HG02588 (cell line): ENCODE results near the gene CAVIN3.

Experiments
- ATAC-seq: cut with Tn5 transposase; IDR thresholded peaks from one replicate; pipeline ENCODE4 v1.9.1; 2021; ENCODE audit warnings: mild to moderate bottlenecking, moderate library complexity; ENCODE audit not compliant: unreplicated experiment

The CAVIN3 gene, protein sequence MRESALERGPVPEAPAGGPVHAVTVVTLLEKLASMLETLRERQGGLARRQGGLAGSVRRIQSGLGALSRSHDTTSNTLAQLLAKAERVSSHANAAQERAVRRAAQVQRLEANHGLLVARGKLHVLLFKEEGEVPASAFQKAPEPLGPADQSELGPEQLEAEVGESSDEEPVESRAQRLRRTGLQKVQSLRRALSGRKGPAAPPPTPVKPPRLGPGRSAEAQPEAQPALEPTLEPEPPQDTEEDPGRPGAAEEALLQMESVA

DNA sequence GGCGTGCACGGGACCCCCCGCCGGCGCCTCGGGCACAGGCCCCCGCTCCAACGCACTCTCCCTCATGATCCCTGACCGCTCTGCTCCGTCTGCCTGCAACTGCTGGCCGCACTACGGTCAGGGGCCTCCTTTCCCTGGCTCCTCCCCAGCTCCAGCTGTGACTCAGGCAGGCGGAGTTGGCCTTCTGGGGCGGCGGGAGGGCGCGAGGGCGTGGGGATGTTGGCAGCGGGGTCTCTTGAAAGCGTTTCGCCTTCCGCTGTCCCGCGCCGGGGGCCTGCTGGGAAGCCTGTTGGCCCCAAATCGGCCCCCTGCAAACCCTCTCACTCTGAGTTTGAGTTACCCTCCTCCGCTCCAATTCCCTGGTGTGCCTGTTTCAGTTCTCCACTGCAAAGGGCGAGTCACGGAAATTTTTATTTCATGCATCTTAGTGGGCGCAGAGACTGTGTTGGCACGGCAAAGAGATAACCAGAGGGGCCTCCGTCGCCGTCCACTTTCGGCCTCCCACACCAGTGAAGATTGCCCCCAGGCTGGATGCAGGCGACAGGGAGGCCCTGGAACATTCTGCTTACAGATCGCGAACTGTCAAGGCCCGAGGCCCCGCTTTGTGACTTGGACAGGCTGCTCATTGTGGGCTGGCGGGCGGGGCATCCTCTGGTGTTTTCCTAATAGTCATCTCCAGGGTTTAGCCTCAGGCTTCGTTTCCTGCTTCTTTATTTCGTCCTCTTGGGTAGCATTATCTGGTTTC, at the start of gene CAVIN3:
Gene CAVIN3 (minus strand): TSS at position 91 of the 745 bp plus-strand sequence. CDS start 25 bp downstream, at position 66.
- peak; percentile 40 for ATAC-seq

DNA sequence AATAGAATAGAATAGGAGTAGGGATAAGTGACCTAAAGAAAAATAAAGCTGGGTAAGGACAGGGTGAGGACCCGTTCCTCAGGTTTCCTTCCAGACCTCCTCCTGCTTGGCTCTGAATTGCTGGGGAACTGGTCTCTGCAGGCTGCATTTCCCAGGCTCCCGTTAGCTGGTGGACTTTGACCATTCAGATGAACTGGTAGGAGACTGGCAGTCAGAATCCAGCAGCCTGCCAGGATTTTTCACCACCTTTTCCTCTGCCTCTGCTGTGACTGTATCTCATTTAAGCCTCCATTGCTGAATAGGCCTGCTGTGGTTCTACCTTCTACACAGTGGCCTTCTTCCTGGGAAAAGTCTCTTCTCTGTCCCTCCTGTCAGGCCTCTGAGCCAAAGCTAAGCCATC, 45.4 kb upstream of the CAVIN3 start:
- ATAC-seq: no peak

DNA sequence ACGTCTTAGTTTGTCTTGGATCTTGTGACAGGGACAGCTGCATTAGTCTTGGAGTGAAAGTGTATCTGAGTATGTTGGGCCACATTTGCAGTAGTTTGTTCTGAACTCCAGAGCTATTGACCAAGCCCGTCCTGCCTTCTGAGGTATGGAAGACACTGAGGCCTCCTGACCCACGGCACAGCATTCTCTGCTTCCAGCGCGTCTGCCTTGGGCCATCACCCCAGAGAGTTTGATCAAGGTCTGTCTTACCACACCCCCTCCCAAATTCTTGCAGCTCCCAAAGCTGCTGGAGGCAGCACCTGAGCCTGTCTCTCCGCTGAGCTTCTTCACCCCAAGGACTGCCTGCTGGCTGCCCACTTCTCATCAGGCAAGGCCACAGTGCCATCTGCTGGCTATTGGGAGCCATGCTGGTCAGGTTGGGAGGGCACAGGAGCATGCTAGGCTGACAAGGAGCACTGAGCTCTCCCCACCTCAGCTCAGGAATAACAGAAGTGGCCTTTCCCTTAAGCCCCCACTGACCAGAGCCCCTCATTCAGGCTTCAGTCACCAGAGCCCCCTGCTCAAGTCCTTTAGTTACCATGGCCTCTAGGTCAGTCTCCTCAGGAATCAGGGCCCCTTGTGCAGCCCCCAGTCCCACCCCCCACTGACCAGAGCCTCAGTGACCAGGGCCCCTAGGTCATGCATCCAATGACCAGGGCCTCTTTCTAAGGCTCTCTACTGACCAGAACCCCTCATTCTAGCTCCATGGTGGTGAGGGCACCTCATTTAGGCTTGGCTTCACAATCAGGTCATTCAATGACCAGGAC, 42.8 kb upstream of the CAVIN3 start:
- ATAC-seq: peak; percentile 86

DNA sequence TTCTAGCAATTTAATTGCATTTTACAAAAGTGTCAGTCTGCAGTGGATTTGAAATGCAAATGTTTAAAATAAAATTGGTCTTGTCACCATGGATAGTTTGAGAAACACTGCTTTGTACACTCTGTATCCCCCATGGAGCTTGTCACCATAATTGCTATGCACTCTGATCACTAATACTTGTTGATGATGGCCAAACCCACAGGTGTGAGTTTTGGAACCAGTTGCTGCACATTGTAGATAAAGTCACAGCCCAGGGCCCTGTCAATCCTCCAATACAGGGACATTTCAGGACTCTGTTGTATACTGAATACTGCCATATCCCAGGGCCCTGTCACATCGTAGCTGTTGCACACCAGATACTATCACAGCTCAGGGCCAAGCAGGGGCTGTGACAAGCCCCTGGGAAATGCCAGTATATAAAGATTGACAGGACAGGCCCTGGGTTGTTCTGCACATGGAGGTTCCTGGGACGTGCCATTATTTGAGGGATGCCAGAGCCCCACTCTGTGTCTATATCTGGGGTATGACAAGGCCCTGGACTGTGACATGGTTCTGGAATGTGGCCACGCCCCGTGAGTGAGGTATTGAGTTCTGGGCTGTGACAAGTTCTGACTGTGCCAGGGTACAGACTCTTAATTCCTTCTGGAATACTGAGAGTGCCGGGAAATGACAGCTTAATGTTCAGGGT, 42.0 kb upstream of the CAVIN3 start:
- ATAC-seq: no peak

DNA sequence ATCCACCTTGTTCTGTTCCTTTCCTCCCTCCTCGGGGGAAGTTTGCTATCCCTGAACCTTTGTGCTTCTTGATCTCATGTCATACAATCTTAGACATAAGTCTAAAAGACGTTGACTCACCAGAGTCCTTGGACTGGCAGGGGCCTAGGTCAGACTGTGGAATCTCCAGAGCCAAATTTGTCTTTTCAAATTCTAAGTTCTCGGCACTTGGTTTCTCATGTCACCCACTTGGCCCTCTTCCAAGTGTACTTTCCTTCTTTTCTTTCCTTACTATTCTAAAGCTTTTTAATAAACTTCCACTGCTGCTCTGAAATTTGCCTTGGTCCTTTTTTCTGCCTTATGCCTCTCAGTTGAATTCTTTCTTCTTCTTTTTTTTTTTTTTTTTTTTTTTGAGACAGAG, 39.9 kb upstream of the CAVIN3 start:
- no peak for ATAC-seq

DNA sequence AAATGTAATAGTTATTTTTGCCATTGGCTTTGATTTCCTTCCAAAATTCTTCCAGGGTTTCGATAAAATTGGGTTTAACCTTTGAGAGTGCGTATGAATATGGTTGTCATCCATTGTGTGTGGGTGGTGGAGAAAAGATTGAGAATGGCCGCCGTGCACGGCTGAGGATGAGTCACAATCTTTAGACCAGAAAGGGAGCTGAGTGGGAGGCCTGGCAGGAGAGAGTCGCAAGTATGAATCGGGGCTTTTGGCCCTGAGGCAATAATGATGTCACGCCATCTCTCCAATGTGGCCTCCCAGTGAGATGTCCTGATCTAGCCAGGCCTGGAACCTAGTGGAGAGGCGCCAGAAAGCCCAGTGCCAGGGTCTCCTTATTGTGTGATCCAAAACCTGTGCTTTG, 36.9 kb upstream of the CAVIN3 start:
- no peak for ATAC-seq

DNA sequence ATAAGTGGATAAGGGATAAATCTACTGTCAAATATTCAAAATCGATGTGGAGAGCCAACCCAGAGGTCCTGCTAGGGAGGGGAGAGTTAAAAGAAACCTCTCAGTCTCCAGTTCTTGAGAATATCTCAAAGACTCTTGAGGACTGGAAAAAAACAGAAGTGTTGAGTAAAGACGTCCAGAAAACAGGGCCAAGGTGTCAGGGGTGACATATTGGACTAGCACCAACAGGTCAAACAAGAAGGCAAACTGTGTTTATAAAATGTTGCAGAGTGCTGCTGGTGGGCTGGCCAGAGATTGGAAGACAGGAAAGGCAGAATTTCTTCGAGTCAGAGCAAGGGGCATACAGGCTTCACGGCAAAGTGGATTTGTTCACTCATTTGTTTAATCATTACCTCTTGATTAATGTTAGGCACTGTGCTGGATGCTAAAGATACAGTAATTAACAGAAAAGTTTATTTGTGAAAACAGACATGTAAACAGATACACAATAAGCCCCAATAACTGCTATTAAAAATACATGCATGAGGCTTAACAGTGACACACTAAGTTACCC, 36.3 kb upstream of the CAVIN3 start:
- ATAC-seq: no peak

DNA sequence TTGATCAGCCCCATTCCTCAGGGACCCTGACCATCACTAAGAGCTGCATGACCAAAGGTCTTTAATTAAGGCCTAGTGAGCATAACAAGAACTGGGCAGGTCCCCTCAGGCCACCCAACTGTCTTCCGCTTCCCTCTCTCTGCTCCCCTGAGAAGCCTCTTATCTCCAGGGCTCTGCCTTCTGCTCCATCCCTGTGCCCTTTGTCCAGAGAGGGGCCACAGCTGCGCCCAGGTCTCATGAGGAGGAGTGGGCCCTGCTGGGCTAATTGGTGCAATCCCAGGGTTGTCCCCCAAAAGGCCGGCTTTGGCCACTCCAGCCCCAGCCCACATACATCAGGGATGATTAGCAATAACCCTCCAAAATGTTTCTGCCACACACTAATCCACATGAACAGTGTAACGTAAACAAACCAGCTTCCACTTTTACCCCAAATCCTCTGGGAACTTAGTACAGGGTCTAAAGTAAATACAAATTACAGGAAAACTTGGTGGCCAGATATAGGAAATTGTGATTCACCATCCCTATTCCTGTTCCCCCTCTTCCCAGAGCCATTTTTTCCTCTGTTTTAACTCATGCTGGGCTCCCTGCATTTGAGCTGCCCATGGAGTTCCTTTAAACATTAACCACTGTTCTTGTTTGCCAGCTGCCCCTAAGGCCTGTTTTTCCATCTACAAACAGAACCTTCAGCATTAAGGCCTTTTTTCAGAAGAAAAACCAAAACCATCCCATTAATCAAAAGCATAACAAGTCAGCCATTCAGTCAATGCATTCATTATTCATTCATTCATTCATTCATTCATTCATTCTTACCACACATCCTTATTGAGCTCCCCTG, 34.6 kb upstream of the CAVIN3 start:
- no peak for ATAC-seq

DNA sequence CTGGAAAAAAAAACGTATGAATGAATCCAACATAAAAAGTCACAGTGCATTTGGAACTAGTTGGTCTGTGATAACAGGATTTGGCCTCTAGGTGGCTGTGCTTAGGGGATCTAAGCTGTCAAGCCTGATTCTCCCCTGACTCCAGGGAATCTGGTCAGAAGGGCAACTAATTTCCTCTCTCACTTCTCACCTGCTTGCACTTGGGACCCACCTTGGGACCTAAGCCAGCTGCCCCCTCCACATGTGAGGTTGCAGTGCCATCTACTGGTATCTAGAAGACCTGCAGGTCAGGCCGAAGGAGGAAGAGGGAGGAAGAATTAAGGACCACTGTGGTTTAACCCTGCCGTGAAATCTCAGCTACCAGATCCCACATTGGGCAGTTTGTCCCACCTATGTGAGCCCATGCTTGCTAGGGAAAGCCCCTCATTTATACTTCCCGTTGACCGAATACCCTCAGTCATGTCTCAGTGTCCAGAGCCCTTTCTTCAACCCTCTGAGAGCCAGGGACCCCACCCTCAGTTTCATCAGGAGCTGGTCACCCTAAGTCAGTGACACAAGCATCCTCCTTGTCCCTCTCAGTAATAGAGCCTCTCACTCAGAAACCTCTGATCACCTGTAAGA, 33.2 kb upstream of the CAVIN3 start:
- ATAC-seq: peak; percentile 74

DNA sequence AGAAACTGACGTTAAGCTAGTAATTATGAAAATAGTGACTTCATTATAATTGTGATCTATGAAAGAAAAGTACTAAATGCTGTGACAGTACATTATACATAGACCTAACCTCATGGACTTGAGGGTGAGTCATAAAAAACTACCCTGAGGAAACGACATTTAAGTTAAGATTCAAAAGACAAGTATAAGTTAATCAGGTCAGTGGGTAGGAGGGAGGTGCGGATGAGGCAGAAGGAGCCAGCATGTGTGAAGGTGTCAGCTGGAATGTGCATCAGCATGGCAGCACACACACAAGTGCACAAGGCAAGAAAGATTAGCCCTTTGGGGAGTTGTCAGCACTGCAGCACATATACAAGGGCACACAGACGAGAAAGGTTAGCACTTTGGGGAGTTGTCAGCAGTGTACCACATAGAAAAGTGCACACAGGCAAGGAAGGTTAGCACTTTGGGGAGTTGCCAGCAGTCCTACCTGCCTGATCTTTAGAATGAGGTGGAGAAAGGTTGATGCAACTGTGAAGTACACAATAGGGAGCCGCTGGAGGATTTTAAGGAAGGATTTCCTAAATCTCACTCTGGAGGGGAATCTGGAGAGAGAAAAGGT, 31.6 kb upstream of the CAVIN3 start:
- ATAC-seq: no peak

DNA sequence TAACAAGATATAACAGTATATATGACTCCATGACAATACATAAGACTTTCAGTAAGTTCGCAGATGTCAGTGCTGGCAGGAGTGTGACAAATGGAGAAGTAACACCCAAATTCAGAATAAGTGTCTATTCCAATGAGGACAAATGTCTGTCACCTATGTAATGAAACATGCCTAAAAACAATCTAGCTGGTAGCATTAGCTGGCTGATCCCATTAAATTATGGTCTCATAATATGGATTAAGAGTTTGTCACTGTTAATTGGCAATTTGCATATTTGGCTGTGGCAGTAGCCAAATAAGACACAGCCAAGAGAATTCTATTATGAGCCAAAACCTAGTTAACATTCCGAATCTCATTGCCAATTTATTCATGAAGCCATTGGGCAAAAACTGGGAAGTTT, 30.2 kb upstream of the CAVIN3 start:
- ATAC-seq: no peak

DNA sequence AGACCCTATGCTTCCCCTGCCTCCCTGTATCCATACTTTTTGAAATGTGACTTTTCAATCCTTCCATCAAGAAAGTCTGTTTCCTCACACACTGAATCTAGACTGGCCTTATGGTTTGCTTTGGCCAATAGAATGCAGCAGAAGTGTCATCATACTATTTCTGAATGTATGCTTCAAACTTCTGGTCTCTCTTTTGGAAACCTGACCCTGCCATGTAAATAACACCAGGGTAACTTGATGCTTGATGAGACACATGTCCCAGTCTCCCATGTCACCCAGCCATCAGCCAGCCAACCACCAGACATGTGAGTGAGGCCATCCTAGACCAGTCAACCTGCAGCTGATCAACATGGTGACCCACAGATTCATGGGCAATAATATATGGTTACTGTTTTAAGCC, 29.7 kb upstream of the CAVIN3 start:
- ATAC-seq: no peak

DNA sequence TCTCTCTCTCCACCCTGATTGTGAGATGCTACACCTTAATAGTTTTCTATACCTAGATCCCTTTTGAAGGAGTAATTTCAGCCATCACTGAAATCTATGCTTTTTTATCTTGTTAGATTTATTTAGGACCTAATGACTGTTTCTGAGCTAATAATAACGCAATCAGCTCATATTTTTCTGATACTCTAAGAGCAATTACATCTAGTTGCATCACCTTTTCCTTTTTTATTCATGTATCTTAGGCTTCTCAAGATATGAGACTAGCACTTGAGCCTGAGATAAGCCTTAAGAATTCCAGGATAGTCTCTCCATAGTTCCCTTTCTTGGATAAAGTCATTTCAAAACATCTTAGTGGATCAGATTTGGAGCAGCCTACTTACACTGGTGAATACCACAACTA, 25.1 kb upstream of the CAVIN3 start:
- no peak for ATAC-seq

DNA sequence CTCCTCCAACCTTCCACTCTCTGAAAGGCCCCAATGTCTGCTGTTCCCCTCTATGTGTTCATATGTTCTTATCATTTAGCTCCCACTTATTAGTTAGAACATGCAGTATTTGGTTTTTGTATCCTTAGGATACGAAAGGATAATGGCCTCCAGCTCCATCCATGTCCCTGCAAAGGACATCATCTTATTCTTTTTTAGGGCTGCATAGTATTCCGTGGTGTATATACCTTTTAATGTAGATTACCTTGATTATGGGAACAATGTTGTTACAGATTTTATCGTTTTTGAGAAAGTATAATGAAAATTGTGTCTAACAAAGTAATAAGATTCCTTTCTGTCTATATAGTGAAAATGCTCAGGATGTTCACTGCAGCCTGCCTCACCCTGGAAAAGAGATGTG, 16.0 kb upstream of the CAVIN3 start:
- ATAC-seq: no peak

DNA sequence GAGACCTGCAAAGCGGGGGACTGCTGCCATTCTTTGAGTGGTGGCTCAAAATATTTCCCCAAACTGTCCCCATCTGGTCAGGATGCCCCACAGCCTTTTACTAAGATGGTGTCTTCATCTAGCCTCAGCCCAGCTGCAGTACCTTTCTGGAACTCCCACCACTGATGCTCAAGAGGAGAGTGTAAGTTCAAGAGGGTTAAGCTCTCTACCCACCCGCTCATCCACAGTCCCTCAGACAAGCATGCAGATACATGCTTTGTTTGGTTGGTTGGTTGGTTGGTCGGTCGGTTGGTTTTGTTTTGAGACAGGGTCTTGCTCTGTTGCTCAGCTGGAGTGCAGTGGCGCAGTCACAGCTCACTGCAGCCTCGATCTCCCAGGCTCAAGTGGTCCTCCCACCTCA, 14.5 kb upstream of the CAVIN3 start:
- ATAC-seq: no peak

DNA sequence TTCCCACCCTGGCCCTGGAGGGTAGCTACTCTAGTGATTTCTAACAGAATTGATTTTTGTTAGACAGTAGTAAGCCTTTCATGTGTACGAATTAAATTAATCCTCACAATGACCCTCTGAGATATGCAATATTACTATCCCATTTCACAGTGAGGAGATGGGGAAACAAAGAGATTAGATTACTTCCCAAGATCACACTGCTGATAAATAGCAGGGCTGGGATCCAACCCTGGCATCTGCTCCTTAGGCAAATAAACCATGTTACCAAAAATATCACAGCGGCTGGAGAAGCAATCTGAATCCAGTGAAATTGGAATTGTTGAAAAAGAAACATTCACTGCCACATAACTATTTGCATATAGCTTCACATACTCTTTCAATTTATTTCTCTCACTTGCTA, 12.8 kb upstream of the CAVIN3 start:
- ATAC-seq: no peak

DNA sequence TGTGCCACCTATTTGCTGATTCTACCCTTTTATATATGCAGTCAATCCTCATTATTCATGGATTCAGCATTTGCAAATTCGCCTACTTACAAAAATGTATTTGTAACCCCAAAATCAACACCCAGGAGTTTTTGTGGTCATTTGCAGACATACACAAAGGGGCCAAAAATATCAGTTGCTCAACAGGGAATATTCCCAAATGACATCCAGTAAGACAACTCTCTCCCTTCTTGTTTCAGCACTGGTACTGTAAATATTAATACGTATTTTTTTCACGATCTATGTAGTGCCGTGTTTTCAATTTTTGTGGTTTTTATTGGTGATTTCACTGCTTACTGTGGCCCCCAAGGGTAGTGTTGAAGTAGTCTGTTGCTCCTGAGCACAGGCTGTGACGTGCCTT, 11.8 kb upstream of the CAVIN3 start:
- no peak for ATAC-seq

DNA sequence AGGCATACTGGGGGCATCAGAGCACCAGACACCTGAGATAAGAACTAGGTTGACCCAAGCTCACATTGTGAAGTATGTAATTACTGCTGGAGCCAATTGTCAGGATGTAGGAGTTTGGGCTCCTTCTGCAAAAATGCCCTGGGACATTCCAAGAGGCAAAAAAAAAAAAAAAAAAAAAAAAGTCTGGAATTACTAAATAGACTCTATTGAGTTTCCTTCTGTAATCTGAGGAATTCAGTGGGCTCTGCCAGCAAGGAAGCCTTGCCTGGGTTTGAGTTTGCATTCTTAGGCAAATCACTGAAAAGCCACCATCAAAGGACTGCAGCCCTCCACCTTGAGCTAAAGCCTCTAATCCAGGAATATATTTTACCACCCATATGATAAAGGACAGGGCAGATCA, 8.0 kb upstream of the CAVIN3 start:
- no peak for ATAC-seq

DNA sequence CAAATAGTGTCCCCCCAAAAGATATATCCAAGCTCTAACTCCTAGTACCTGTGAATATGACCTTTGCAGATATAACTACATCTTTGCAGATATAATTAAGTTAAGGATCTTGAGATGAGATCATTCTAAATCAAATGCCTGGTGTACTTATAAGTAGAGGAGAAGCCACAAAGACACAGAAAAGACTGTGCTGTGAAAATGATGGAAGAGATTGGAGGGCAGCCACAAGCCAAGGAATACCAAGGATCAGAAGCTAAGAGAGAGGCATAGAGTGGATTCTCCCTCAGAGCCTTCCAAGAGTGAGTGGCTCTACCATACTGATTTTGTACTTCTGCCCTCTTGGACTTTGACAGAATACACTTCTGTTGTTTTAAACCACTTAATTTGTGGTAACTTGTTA, 7.5 kb upstream of the CAVIN3 start:
- ATAC-seq: no peak
